SJCRH30 (cell line): ENCODE results near the gene LCN15. TPM values are rescaled to one million over a fixed set of nuclear protein-coding genes. Genes with fewer than 3 reads are reported as not detected.

ENCODE experiments used
- DNase-seq, 2 experiments: peaks; one replicate each; pipeline ENCODE4 v3.0.0-alpha.2; 2015 to 2020
- H3K27ac ChIP-seq: fragments of 250-450 bp; sonication (Bioruptor Pico); 2 replicates; pipeline ENCODE4 v1.5.1; 2020; ENCODE audit warnings: mild to moderate bottlenecking, moderate library complexity
- H3K27me3 ChIP-seq: fragments of 250-450 bp; sonication (Bioruptor Pico); 2 replicates; pipeline ENCODE4 v1.5.1; 2020; ENCODE audit warnings: mild to moderate bottlenecking, moderate library complexity
- H3K36me3 ChIP-seq: fragments of 250-450 bp; sonication (Bioruptor Pico); 2 replicates; pipeline ENCODE4 v1.5.1; 2020; ENCODE audit warnings: mild to moderate bottlenecking, moderate library complexity
- H3K4me1 ChIP-seq: fragments of 250-450 bp; sonication (Bioruptor Pico); 2 replicates; pipeline ENCODE4 v1.5.1; 2020; ENCODE audit warnings: mild to moderate bottlenecking, moderate library complexity
- H3K4me3 ChIP-seq: fragments of 250-450 bp; sonication (Bioruptor Pico); 2 replicates; pipeline ENCODE4 v1.5.1; 2020; ENCODE audit warnings: mild to moderate bottlenecking, moderate library complexity
- H3K9me3 ChIP-seq: fragments of 250-450 bp; sonication (Bioruptor Pico); replicated peaks from 2 replicates; pipeline ENCODE4 v1.5.1; 2020; ENCODE audit warnings: mild to moderate bottlenecking, moderate library complexity
- total RNA-seq: library from RNA; depleted of rRNA; stranded (reverse); fragments of >200 nt; shearing (Covaris generic); gene quantifications from 2 replicates; pipeline ENCODE4 v1.2.3, GENCODE V29; 2014

Gene LCN15
- total RNA-seq, 1 experiment from 2014 or later = not detected

GRCh38 chr9:136735812-136736480 lies 28.4 kb downstream of the LCN15 start:
- Histone ChIP-seq H3K4me3 (no peak overlapping the region), H3K9me3 (no peaks in the 10 kb centered on the region)

GRCh38 chr9:136734837-136735496 lies 29.4 kb downstream of the LCN15 start:
- peaks cover 3% of the 10 kb centered on the region; the same call in 1 of the 2 replicates for H3K4me1 ChIP-seq
- no peak for DNase-seq
- H3K4me3 ChIP-seq = no peak overlapping the region
- H3K27me3 ChIP-seq = peaks cover 20% of the 10 kb centered on the region
- H3K36me3 ChIP-seq = no peaks in the 10 kb centered on the region
- H3K27ac ChIP-seq = no peak overlapping the region
- H3K9me3 ChIP-seq = no peaks in the 10 kb centered on the region

More at GRCh38 chr9:136735812-136736480, 28.4 kb downstream of the LCN15 start:
- H3K27me3 ChIP-seq = peaks cover 28% of the 10 kb centered on the region
- no peaks in the 10 kb centered on the region for H3K36me3 ChIP-seq
- H3K4me1 ChIP-seq = peaks cover 6% of the 10 kb centered on the region
- DNase-seq = no peak
- no peak overlapping the region for H3K27ac ChIP-seq

GRCh38 chr9:136733611-136734010 lies 30.7 kb downstream of the LCN15 start:
- Histone ChIP-seq H3K27me3 (peaks cover 20% of the 10 kb centered on the region), H3K4me3 (no peak overlapping the region), H3K4me1 (peaks cover 3% of the 10 kb centered on the region; the same call in 1 of the 2 replicates), H3K36me3 (no peaks in the 10 kb centered on the region), H3K9me3 (no peaks in the 10 kb centered on the region), H3K27ac (no peak overlapping the region)
- no peak for DNase-seq

GRCh38 chr9:136732444-136733178 lies 31.7 kb downstream of the LCN15 start:
- DNase-seq = no peak
- peaks cover 3% of the 10 kb centered on the region; the same call in 1 of the 2 replicates for H3K4me1 ChIP-seq
- peaks cover 20% of the 10 kb centered on the region for H3K27me3 ChIP-seq
- no peaks in the 10 kb centered on the region for H3K9me3 ChIP-seq
- H3K36me3 ChIP-seq = no peaks in the 10 kb centered on the region
- no peak overlapping the region for H3K4me3 ChIP-seq
- no peak overlapping the region for H3K27ac ChIP-seq

GRCh38 chr9:136729926-136730325 lies 34.4 kb downstream of the LCN15 start:
- H3K36me3 ChIP-seq = peaks cover 20% of the 10 kb centered on the region
- no peak overlapping the region for H3K27ac ChIP-seq
- peaks cover 8% of the 10 kb centered on the region; the same call in 1 of the 2 replicates for H3K4me1 ChIP-seq
- no peak for DNase-seq
- H3K4me3 ChIP-seq = no peak overlapping the region
- peaks cover 9% of the 10 kb centered on the region for H3K27me3 ChIP-seq
- no peaks in the 10 kb centered on the region for H3K9me3 ChIP-seq

- Histone ChIP-seq H3K4me1 (peaks cover 8% of the 10 kb centered on the region; the same call in 1 of the 2 replicates), H3K27me3 (peaks cover 7% of the 10 kb centered on the region; the same call in 1 of the 2 replicates), H3K4me3 (no peak overlapping the region), H3K9me3 (no peaks in the 10 kb centered on the region), H3K27ac (no peak overlapping the region), H3K36me3 (peaks cover 28% of the 10 kb centered on the region)
- DNase-seq = no peak
These were observed 35.2 kb downstream of the LCN15 start for GRCh38 chr9:136729144-136729543.

GRCh38 chr9:136728548-136729123 lies 35.7 kb downstream of the LCN15 start:
- H3K36me3 ChIP-seq = peaks cover 33% of the 10 kb centered on the region
- peaks cover 4% of the 10 kb centered on the region; the same call in 1 of the 2 replicates for H3K27me3 ChIP-seq
- no peaks in the 10 kb centered on the region for H3K9me3 ChIP-seq
- H3K4me3 ChIP-seq = peak overlapping the region; percentile 86
- H3K27ac ChIP-seq = no peak overlapping the region
- peaks cover 8% of the 10 kb centered on the region; the same call in 1 of the 2 replicates for H3K4me1 ChIP-seq
- no peak for DNase-seq

GRCh38 chr9:136728080-136728547 lies 36.2 kb downstream of the LCN15 start:
- H3K36me3 ChIP-seq = peaks cover 38% of the 10 kb centered on the region
- H3K4me1 ChIP-seq = peaks cover 8% of the 10 kb centered on the region; the same call in 1 of the 2 replicates
- no peaks in the 10 kb centered on the region for H3K27me3 ChIP-seq
- peak; percentile 91 to 92 for DNase-seq
- H3K4me3 ChIP-seq = peak overlapping the region; percentile 86
- H3K9me3 ChIP-seq = no peaks in the 10 kb centered on the region
- H3K27ac ChIP-seq = peak overlapping the region; percentile 41; the same call in 1 of the 2 replicates

- no peak for DNase-seq
These were observed 37.6 kb downstream of the LCN15 start for GRCh38 chr9:136726631-136727191.

GRCh38 chr9:136726118-136726517 lies 38.2 kb downstream of the LCN15 start:
- H3K9me3 ChIP-seq = no peaks in the 10 kb centered on the region
- no peak for DNase-seq
- H3K27ac ChIP-seq = no peak overlapping the region
- H3K36me3 ChIP-seq = peaks cover 42% of the 10 kb centered on the region
- H3K27me3 ChIP-seq = no peaks in the 10 kb centered on the region
- peaks cover 5% of the 10 kb centered on the region; the same call in 1 of the 2 replicates for H3K4me1 ChIP-seq
- no peak overlapping the region for H3K4me3 ChIP-seq

More at GRCh38 chr9:136726631-136727191, 37.6 kb downstream of the LCN15 start:
- Histone ChIP-seq H3K4me1 (peaks cover 5% of the 10 kb centered on the region; the same call in 1 of the 2 replicates), H3K27ac (no peak overlapping the region), H3K36me3 (peaks cover 42% of the 10 kb centered on the region), H3K9me3 (no peaks in the 10 kb centered on the region), H3K27me3 (no peaks in the 10 kb centered on the region), H3K4me3 (peak overlapping the region; percentile 86)

- no peak for DNase-seq
- H3K9me3 ChIP-seq = no peaks in the 10 kb centered on the region
- no peak overlapping the region for H3K27ac ChIP-seq
- H3K36me3 ChIP-seq = peaks cover 42% of the 10 kb centered on the region
- no peaks in the 10 kb centered on the region for H3K27me3 ChIP-seq
- H3K4me1 ChIP-seq = peaks cover 5% of the 10 kb centered on the region; the same call in 1 of the 2 replicates
- no peak overlapping the region for H3K4me3 ChIP-seq
These were observed 38.7 kb downstream of the LCN15 start for GRCh38 chr9:136725612-136726011.

- Histone ChIP-seq H3K4me3 (no peak overlapping the region), H3K27me3 (no peaks in the 10 kb centered on the region), H3K9me3 (no peaks in the 10 kb centered on the region), H3K36me3 (peaks cover 42% of the 10 kb centered on the region), H3K27ac (no peak overlapping the region), H3K4me1 (peaks cover 5% of the 10 kb centered on the region; the same call in 1 of the 2 replicates)
- DNase-seq = no peak
These were observed 39.5 kb downstream of the LCN15 start for GRCh38 chr9:136724772-136725171.

GRCh38 chr9:136723989-136724388 lies 40.3 kb downstream of the LCN15 start:
- Histone ChIP-seq H3K4me1 (peaks cover 5% of the 10 kb centered on the region; the same call in 1 of the 2 replicates), H3K36me3 (peaks cover 42% of the 10 kb centered on the region)
- no peak for DNase-seq

More at GRCh38 chr9:136723989-136724388, 40.3 kb downstream of the LCN15 start:
- Histone ChIP-seq H3K27me3 (no peaks in the 10 kb centered on the region), H3K9me3 (no peaks in the 10 kb centered on the region), H3K4me3 (no peak overlapping the region), H3K27ac (no peak overlapping the region)
